Measurements from ENCODE around the gene DLG2.

DLG2 gene

DNA sequence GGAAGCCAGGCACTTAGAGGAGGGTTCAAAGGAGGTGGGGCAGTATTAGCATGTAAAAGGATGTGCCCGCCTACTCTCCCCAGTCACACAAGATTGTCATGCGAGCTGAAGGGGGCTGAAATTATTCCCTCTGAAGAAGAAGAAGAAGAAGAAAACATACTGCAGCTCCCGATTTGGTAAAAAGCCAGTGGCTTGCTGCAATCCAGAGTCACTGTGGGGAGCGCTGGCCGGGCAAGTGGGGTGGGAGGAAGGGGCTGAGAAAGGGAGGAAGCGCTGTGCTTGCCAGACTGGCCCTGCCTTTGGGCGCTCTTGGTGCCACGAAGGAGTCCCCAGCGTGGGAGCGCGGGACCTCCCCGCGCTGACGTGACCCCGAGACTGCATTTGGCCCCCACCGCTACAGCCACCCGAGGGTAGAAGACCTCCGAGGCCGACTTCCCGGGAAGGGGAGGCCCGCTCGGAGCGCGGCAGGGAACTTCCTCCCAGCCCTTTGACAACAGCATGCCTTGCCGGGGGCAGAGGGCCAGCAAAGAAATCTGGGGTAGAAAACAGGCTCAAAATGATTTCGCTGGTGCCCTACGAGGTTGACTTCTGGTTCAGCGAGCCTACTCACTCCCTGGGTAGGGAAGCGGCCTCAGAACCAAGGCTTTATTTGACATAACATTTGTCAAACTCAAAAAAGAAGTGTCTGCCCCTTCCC, 906.3 kb downstream of the DLG2 start:
- no peak for DNase-seq

DNA sequence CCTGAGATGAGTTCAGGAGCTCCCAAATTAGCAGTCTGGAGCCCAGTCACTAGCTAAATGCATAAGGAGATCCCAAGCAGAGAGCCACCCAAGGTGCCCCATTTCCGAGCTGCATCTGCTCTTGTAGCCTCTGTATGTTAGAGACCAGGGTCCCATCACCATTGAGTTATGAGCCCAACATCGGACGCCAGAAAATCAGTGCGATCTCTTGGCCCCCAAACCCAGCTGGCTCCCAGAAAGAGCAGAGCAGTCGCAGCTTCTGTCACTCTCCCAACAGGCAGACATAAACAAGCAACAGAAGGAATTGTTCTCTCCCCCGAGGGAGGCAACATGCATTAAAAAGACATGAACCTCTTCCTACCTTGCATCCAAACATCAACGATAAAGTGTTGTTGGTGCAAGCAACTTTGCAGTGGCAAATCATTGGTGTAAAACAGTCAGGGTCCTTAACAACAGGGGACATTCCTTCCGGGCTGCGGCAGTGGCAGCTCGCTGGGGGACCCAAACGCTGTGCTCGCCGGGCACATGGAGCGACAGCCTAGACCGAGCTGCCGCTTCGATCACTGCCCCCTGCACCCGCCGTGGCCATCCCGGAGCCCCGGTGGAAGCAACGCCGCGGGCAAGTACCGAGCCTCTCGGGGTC, 907.1 kb downstream of the DLG2 start:
- no peak for DNase-seq

DNA sequence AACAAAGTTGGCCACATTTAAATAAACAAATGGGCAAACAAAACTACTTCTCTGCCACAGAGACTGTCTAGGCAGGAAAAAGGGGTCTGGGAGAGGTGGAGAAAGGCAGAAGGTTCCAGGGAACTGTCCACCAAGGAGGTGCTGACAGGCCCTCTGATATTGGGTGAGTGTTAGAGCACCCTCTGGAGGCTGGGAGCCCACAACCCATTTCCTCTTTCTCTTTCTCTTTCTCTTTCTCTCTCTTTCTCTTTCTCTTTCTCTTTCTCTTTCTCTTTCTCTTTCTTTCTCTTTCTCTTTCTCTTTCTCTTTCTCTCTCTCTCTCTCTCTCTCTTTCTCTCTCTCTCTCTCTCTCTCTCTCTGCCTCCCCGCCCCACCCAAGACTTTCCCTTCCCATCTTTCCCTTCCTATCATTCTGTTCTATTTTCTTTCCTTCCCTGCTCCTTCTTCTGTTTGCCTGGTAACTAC, 912.8 kb downstream of the DLG2 start:
- DNase-seq, result no peak

DNA sequence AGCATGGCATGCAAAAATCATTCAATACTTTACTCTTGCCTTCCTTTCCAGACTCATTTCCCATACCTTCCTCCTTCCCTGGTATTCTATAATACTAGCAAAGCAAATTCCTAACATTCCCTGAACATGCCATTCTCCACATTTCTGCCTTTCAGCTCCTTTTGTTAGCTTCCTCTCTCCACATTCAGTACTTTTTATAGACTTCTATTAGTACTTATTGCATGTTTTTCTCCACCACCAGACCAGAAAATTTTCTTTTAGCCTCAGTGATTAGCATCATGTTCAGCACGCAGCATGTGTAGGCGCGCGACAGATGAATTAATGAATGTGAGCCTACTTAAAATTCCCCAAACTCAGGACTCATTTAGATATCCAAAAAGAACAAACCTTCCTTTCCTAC, 935.3 kb downstream of the DLG2 start:
- DNase-seq, result no peak

DNA sequence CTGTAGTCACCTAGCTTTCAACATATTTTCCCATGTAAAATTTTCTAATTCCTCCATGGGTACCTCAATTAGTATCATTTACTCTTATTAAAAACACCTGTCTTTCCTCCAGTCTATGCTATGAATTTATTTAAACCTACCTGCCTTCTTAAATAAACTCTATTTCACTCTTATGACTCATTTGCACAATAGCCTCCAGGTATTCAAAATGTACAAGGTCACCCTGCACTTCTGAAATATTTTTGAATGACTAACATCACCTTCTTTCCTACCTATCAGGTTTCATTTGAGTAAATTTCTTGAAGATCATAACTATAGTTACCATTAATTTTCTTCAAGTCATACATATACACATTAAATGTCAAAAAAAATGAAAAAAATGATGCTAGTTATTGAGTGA, 939.7 kb downstream of the DLG2 start:
- DNase-seq, result no peak

DNA sequence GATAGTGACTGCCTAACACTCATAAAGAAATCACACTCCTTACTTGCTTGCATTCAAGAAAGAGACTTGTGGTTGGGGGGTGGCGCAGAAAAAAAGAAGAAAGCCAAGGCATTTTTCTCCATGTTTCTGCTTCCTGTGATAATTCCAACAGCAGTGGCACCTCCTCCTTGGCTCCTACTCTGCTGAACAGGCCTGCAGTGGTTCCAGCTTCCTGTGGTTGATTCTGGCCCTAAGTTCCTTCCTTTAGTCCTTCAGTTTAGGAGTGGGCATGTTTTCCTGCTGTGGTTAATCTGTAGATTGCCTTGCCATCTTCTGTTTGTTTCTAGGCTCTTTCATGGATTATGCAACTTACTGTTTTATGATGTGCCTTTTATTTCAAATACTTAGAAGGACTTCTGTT, 940.4 kb downstream of the DLG2 start:
- no peak for DNase-seq

DNA sequence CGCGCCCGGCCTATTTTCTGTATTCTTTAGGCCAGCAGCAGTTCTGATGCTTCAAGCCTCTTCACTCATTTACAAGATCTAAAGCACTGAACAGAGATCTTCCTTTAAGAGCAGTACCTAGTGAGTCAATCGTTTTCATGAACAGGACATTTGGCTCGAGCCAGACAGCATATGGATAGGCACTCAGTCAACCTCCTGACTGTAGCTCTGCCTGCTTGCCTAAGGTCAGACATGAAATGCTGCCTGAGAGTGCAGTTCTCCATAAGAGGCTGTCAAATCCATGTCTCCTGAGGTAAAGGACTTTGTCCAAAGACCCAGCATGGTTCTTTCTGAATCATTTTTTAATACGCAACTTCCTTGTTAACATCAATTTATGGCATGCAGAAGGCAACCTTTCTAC, 941.2 kb downstream of the DLG2 start:
- DNase-seq, result no peak

DNA sequence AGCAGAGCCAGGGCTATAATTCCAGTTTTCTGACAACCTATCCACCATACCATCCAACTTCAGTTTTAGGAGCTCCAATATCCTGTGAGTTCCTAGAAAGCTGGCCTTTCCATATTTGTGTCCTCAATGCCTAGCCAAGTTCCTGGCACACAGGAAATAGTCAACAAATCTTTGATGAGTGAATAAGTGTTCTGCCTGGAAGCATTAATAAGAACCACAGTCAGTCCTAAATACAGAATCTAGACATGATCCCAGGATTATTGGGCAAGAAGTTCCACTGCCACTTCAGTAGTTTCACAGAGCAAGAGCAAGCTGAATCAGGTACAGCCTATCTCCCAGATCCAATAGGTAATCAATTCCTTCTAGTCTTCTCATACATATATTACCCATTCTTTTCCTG, 942.0 kb downstream of the DLG2 start:
- no peak for DNase-seq

DNA sequence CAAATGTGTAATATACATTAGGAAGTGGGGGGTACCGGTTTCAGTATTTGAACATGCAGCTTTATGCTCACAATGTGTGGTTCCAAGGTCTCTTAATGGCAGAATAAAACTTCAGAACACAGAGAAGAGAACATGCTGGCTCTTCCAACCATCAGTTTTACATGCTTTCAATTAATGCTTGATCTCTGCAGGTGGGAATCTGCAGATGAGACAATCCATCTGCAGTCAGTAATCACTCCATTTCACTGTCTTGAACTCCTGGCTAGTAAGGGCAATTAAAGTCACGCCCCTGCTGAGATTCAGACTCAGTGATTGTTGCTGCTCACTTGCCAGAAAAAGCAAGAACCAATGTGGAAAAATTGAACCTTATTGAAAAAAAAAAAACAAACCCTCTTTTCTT, 945.7 kb downstream of the DLG2 start:
- DNase-seq, result no peak

DNA sequence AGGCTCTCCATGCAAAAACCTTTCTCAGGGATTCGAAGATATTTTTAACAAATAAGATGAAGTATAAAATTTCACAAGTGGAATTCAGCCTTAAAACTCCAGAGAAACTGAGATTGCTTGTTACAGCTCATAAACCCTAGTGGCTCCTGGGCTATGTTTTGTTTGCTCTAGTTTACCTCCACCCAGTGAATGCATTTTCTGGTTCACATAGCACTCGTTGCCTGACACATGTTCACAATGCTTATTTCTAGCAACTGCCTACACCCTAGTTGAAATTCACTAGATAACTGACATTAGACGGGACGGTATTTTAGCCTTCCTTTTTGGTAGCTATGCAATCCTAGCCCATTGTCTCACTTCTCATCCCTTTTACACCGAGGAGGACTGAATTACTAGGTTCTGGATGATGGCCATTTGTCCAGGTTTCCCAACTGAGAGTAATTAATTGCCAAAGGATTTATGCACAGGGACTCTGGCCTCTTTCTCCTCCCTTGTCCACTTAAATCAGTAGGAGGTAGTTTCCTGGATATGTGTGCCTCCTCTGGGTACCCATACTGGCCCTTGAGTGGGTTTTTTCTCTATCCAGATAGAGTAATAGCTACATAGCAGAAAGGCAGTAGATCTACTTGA, 951.6 kb downstream of the DLG2 start:
- no peak for DNase-seq

DNA sequence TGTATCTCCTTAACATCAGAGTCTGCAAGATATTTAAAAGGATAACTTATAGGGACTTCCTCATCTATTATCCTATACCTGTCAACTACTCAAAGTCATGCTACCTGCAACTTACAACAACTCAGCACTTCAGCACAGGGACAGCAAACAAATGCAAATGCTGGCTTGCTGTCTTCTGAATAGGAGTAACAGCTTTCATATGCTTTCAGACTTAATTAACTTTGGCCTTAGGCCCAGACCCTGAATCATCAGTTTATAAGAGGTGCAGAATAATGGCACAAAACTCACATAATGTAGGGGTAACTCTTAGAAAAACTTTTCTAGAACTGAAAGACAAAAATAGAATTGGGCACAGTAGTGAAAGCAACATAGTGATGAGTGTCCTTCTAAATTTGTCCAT, 953.4 kb downstream of the DLG2 start:
- no peak for DNase-seq

DNA sequence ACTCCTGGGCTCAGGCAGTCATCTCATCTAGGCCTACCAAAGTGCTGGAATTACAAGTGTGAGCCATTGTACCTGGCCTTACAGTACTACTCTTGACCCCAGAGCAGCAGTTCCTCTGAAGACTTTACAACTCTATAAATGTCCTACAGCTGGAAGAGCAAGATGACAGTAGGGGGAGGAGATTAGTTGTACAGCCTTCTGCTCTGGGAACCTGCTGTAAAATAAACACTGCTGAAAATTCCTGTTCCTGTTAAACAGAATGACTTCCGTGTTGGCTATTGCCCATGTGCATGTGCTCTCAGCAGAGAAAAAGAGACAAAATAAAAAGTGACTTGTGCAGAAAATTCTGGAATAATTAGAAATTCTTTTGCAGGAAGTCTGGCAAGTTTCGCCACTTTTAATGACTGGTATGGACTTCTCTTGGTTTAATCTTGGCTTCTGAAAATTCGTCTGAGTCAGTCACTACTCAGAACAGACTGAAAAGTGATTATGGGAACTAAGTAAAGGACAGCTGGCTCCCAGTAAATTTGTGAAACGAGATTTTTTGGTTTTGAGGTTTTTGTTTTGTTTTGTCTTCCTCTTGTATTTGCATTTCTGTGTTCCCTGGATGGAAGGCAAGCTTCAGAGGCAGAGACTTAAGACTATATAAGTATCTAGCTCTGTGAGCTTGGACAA, 955.7 kb downstream of the DLG2 start:
- DNase-seq, result no peak

DNA sequence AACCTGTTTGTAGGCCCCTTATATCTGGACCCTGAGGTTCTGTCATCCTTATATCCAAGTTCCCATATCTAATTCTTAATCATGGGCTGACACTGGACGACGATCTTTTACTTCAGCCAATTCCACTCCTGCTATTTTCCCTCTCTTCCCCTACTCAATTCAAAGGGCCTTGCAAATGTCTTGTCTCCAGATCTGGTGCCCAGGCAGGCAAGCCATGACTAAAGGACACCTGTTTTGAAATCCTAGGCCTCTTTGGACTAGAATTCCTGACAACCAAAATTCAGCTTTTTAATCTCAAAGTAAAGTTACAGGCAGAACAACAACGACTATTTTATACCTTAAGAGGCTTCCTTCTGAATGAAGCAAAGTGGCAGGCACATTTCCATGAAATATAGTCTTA, 963.4 kb downstream of the DLG2 start:
- no peak for DNase-seq

DNA sequence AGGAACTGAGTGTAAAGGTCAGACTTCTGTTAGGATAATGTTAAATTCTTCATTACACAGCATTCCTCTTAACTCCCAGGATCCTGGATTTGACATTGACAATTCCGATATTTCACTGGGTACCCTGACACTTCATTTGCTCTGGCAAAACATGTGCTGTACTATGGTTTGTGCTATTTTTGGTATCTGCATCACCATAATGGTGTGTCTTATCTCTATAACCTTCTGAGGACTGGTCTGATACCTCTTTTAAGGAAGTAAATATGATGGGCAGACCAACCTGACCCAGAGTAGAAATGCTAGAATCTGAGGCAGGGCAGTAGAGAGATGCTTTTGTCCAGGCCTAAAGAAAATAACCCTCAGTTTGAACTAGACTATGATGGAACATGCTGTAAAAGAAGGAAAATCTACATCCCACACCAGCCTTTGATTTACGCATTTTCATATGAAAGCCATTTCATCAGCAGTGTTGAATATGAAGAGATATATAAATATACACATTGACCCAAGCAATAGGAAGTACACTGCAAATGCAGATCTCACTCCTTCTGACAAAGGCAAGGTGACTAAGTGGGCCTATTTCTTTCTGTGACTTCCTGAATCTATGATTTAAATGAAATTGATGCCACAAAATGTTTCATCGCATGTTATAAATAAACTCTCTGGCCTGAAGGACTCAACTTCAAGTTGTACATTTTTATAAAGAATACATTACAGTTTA, 966.7 kb downstream of the DLG2 start:
- no peak for DNase-seq

DNA sequence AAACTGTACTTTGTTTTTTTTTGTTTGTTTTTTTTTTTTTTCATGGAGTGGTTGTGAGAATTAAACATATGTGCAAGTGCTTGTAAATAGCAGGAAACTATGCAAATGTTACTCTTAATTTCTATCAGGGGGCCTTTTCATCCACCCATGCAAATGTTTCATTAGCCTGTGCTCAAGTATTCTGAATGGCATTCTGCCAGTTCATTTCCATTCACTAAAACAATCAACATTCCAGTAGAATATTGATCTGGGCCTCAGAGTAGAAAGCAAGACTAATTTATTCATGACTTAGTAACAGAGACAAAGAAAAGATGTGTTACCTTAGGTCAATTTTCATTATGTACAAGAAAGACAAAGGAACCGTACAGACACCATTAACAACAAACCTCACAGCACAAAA, 971.4 kb downstream of the DLG2 start:
- DNase-seq, result no peak

DNA sequence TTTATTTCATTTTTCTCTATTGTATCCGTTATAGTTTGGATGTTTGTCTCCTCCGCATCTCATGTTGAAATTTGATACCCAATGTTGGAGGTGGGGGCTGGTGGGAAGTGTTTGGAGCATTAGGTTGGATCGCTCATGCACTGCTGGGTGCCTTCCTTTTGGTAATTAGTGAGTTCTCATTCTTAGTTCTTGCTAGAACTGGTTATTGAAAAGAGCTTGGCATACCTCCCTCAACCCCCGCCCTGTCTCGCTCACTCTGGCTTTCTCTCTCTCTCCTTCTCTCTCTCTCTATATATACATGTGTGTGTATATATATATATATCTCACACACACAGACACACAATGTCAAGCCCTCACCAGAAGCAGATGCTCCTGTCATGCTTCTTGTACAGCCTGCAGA, 978.7 kb downstream of the DLG2 start:
- DNase-seq, result no peak

DNA sequence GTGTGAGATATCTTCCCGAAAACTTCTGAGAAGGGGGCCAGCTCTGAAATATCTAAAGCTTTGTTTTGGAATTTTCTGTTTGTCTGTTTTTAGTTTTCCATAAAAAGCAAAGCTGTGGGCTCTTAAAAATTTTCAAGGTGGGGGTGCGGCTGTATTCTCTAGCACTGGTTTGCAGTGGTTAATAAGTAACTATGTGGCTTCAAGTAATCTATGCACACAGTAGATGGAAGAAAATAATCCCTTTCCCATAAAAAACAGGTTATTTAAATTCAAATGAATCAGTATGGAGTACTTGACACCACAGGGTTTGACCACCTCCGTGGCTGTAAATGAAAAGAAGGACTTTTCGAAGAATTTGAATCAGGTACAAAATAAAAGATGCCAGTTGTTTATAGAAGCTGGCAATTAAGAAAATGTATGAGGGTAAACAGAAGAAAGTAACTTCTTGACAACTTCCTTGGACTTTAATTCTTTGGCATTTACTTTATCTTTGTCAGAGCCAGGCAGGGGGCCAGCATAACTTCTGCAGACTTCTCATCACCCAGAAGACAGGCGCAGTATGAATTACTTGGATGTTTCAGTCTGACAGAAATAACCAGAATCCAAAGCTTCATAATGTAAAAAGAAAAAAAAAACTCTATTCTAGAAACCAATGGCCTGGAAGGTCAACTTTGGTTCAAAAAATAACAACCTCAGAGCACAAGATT, 981.0 kb downstream of the DLG2 start:
- no peak for DNase-seq

DNA sequence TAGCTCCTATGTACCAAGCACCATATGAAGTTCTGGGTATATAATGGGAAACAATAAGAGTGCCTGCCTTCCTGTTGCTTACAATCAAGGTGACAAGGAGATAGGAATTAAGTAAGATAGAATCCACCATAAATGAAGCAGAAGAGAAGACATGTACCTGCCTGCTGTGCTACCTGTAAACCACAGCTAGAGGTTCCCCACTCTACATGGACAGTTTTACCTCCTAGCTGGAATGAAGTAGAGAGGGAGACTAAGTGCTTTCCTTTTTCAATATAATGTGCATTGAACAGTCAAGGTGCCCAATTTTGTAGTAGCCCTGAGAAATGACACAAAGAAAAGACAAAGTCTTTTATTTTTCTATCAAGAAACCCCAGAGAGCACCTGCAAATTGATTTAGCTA, 984.6 kb downstream of the DLG2 start:
- DNase-seq, result no peak

DNA sequence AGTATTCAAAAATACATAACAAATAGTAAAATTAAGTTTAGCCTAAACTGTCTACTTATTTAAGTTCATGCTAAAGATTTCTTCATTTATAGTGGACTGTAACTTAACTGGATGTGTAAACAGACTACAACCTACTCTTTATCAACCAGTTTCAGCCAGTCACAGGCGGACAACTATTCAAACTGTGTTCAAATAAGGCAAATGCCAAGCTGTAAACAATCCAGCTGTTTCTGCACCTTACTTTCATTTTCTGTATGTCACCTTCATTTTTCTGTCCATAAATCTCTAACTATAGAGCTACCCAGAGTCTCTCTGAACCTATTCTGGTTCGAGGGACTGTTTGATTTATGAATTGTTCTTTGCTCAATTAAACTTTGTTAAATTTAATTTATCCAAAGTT, 992.8 kb downstream of the DLG2 start:
- DNase-seq, result no peak

DNA sequence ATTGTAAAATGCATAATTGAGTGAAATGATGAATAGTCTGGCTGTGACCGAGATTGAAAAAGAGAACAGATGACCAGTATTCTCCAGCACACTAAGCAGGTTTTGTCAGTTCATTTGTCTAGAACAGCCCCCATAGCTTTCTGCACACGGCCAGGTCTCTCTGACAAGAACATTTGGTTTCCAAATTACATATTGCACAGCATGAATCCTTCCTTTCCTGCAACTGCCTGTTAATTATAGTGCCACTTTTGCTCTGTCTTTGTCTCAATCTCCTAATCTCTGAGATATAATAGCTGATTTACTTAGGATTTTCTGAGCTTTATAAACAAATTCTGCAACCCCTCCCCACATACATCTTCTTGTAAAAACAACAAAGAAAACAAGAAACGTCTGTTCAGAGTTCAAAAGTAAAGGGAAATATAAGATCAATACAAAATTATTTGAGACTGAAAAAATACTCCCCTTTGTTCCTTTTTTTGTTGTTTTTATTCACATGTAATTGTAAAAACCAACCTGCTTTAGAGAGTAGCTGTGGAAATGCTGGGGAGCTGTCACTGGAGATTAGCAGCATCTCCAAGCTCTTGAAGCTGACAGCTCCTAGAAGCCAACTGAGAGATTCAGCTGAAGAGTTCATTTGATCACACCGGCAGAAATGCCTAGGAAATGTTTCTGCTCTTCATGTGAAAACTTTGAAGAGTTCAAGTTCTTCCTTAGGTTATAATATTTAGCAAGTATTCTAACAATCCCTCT, 998.1 kb downstream of the DLG2 start:
- DNase-seq, result no peak

DNA sequence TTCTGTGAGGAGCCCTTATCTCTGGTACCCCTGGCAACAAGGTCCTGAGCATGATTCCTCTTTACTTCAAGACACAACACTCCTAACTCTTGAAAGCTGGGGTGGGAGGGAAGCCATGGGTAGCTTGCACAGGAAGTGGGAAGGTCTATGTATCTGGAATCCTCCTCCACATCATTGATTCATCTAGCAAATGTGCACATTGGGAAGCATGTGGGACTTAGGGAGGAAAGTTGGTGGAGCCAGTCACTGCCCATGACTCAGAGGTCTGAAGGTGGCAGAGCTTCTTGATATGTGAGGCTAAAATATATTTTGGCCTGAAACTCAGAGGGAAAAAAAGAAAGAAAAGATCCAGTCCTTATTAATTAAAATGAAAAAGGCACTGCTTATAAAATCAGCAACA, 1000.9 kb downstream of the DLG2 start:
- no peak for DNase-seq

DNA sequence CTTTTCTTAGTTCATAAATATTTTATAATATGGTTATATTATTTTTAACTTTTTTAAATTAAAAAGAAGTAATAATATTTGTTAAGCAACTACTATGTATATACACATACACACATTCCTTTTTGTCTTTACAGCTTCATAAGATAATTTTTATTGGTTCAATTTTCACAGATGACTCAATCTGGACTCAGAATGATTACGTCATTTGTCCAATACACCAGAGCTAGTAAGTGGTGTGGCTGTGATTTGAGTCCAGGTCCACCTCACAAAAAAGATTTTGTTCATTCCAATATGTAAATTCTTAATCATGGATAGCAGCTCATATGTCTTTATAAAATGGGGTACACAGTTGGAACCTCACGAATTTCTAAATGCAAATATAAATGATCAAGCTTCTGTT, 1014.5 kb downstream of the DLG2 start:
- no peak for DNase-seq
